IPS DF 4.7 (cell line): ENCODE measurements around the gene GPC2.

Experiments
- DNase-seq: peaks from one replicate; pipeline ENCODE4 v3.0.0-alpha.2; 2013; ENCODE audit warnings: low spot score; ENCODE audit errors: extremely low read depth

Gene GPC2

GRCh38 chr7:100169147-100169850 lies 7.9 kb downstream of the GPC2 start:
- no peak for DNase-seq

- DNase-seq: no peak
Measured at GRCh38 chr7:100167912-100168323, 9.3 kb downstream of the GPC2 start.

GRCh38 chr7:100166970-100167911 lies 9.9 kb downstream of the GPC2 start:
- DNase-seq: no peak

DNA sequence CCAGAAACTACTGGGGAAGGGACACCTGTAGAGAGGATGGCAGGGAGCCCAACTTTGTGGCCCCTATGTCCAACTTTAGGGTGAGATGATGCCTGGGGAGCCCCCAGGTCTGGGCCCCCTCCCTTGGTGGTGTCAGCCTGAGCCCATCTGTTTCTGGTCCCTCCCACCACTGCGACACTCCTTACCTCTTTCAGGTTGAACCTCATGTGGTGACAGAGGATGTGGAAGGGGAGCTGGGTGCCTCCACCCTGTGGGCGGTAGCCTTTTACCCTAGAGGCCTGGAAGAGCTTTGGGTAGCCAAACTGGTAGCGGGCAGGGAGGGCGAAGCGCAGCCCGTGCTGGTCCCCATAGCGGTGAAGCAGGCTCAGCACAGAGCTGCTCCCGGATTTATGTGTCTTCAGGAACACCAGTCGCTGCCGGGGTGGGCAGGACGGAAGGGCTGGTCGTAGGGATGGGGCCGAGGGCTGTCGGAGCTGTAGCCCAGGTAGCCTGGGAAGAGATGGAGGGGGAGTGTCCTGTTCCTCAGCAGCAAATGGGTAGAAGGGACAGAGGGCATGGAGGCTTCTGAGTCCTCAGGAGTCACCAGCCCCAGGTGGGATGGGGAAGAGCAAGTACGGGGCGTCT lies 10.8 kb downstream of the GPC2 start:
- DNase-seq: no peak

GRCh38 chr7:100163871-100164270 lies 13.3 kb downstream of the GPC2 start:
- no peak for DNase-seq

- DNase-seq: no peak
Measured at GRCh38 chr7:100163006-100163531, 14.1 kb downstream of the GPC2 start.

DNA sequence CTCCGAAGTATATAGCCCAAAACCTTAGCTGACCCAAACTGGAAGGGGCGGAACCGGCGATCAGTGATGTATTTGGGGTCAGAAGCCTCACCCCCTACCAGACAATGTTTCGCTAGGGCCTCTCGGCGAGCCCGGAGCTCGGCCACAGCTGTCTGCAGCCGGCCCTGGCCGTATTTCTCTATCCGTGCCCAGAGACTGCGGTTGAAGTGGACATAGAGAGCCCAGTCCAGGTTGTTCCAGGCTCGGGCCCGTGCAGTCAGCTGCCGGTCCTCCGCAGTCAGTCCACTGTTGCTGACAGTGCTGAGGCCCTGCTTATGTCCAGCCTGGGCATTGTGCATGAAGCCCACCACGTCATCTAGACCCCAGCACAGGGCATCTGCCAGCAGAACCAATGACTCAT lies 17.1 kb downstream of the GPC2 start:
- DNase-seq: no peak

DNA sequence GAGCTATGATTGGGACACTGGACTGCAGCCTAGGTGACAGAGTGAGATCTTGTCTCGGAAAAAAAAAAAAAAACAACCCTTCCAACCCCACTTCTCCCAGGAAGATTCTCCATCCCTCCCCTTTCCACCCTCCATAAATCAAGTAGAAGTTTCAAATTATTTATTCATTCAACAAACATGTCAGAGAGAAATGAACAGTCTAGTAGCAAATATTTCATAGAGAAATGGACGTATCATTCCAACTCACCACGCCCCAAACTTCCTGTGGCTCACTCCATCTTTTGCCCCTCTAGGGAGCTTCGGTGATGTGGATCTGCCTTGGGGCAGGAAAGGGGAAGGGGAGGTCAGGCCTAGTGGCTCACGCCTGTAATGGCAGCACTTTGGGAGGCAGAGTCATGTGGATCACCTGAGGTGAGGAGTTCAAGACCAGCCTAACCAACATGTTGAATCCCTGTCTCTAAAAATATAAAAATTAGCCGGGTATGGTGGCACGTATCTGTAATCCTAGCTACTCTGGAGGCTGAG lies 18.0 kb downstream of the GPC2 start:
- DNase-seq: no peak

- DNase-seq: no peak
Measured at GRCh38 chr7:100158229-100159098, 18.7 kb downstream of the GPC2 start, which contains the start of gene TRAPPC14. Gene TRAPPC14 (minus strand): TSS chr7:100158723. CDS start chr7:100158499, 224 bp downstream.

- no peak for DNase-seq
Measured at GRCh38 chr7:100157334-100158228, 19.6 kb downstream of the GPC2 start.

- no peak for DNase-seq
Measured at GRCh38 chr7:100157069-100157333, 20.2 kb downstream of the GPC2 start.

DNA sequence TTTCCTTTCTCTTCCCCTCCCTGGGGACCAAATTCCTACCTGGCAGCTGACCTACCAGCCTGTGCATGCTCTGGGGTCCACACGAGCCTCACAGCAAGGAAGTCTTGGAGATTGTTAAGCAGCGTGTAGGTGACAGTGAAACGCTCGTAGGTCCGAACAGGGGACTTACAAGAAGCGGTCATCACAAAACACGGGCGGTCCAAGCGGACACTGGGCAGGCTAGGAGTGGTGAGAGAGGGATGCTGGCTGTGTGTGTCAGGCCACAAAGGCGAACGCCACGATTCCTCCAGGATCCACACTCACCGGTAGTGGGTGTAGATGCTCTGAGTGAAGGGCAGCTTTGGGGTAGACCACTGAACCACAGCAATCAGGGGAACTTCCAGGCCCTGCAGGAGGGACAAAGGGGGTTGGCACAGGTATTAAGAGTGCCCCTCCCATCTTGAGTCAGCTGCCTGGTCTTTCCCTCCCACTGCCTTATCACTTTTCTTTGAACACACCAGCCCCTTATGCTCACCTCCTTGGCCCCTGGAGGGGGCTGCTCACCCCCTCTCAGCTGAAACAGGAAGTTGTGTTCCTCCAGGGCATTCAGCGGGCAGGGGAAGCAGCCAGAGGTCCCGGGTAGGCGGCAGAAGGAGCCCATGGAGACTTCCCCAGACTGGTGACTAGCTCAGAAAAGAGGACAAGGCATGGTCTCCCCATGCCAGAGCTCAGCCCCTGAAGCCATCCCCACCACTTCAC lies 20.7 kb downstream of the GPC2 start:
- DNase-seq: no peak

GRCh38 chr7:100155553-100156317 lies 21.4 kb downstream of the GPC2 start:
- no peak for DNase-seq

- no peak for DNase-seq
Measured at GRCh38 chr7:100154651-100155491, 22.3 kb downstream of the GPC2 start.

- DNase-seq: no peak
Measured at GRCh38 chr7:100153708-100154535, 23.3 kb downstream of the GPC2 start.

DNA sequence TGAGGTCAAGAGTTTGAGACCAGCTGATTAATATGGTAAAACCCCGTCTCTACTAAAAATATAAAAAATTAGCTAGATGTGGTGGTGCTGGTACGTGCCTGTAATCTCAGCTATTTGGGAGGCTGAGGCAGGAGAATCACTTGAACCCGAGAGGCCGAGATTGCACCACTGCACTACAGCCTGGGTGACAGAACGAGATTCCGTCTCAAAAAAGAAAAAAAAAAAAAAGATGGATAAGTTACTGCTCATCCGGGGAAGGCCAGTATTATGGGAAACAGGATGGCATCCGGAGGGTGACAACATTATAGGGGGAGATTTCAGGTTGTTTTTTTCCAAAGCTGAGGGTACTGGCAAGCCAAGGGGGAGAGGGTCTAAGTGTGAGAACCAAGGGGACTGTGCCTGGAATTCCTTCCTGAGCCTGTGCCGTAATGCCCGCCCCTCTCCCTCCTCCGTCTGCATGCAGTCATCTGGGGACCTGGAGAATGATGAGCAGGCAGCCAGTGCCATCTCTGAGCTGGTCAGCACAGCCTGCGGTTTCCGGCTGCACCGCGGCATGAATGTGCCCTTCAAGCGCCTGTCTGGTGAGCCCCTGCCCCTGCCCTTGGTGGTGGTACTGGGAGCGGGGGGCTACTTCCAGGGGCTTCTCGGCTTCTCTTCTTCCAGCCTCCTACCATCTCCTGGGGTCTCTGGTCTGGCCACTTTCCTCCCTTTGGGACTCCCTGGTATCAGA lies 24.1 kb downstream of the GPC2 start:
- no peak for DNase-seq
